Measurements from ENCODE around the gene CFAP57.

Gene CFAP57

GRCh38 chr1:43194509-43194908 is 22.4 kb downstream of the CFAP57 start:
- no peak overlapping the region for H3K4me3 ChIP-seq (replicated peaks; ENCODE audit: low read depth, low read length)
- TF ChIP-seq CTCF (IDR thresholded peaks at IDR 0.05; ENCODE audit: low read depth, low read length, missing control alignments), result no peak
- DNase-seq (ENCODE audit: extremely low read depth, low read depth), result no peak

- DNase-seq (ENCODE audit: extremely low read depth, low read depth), result no peak
- TF ChIP-seq CTCF (IDR thresholded peaks at IDR 0.05; ENCODE audit: low read depth, low read length, missing control alignments), result no peak
- H3K4me3 ChIP-seq (replicated peaks; ENCODE audit: low read depth, low read length), result no peak overlapping the region
Measured at GRCh38 chr1:43197343-43198127, 25.4 kb downstream of the CFAP57 start.

GRCh38 chr1:43199093-43199726 is 27.1 kb downstream of the CFAP57 start:
- DNase-seq (ENCODE audit: extremely low read depth, low read depth), result no peak

GRCh38 chr1:43203859-43204258 is 31.7 kb downstream of the CFAP57 start:
- DNase-seq (ENCODE audit: extremely low read depth, low read depth), result no peak
- H3K4me3 ChIP-seq (replicated peaks; ENCODE audit: low read depth, low read length), result no peak overlapping the region
- no peak for TF ChIP-seq CTCF (IDR thresholded peaks at IDR 0.05; ENCODE audit: low read depth, low read length, missing control alignments)

More at GRCh38 chr1:43199093-43199726, 27.1 kb downstream of the CFAP57 start:
- H3K4me3 ChIP-seq (replicated peaks; ENCODE audit: low read depth, low read length), result no peak overlapping the region
- no peak for TF ChIP-seq CTCF (IDR thresholded peaks at IDR 0.05; ENCODE audit: low read depth, low read length, missing control alignments)

- DNase-seq (ENCODE audit: extremely low read depth, low read depth), result no peak
- no peak for TF ChIP-seq CTCF (IDR thresholded peaks at IDR 0.05; ENCODE audit: low read depth, low read length, missing control alignments)
- no peak overlapping the region for H3K4me3 ChIP-seq (replicated peaks; ENCODE audit: low read depth, low read length)
Measured at GRCh38 chr1:43204394-43204793, 32.3 kb downstream of the CFAP57 start.

- TF ChIP-seq CTCF (IDR thresholded peaks at IDR 0.05; ENCODE audit: low read depth, low read length, missing control alignments), result no peak
- no peak for DNase-seq (ENCODE audit: extremely low read depth, low read depth)
- H3K4me3 ChIP-seq (replicated peaks; ENCODE audit: low read depth, low read length), result no peak overlapping the region
Measured at GRCh38 chr1:43205671-43206070, 33.5 kb downstream of the CFAP57 start.
